WI38 (cell line): ENCODE data around the gene PITPNB.

Source experiments
- H3K4me3 ChIP-seq: 2 replicates; pipeline ENCODE4 v1.5.1; 2011; ENCODE audit warnings: low read depth, mild to moderate bottlenecking, control low read depth, low read length
- TF ChIP-seq, protein P1 (sequence below): IDR thresholded peaks from 2 replicates; pipeline ENCODE4 v1.5.1; 2012; ENCODE audit warnings: low read depth, mild to moderate bottlenecking, control low read depth, low read length

PITPNB gene

DNA sequence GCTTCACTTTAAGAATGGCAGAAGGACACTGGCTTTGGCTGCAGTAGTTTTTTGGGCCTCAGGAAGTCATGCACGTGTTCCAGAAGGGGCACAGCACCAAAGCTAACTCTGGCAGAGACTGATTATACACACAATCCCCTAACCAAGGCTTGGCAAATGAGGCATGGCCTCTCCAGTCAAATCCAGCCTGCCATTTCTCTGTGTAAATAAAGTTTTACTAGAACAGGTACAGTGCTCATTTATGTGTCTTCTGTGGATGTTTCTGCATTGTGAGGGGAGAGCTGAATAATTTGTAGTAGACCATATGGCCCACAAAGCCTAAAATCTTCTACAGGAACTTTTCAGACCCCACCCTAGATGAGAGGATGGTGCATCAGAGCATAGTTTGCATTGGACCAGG lies 71.1 kb downstream of the PITPNB start:
- no peak overlapping the region for H3K4me3 ChIP-seq

DNA sequence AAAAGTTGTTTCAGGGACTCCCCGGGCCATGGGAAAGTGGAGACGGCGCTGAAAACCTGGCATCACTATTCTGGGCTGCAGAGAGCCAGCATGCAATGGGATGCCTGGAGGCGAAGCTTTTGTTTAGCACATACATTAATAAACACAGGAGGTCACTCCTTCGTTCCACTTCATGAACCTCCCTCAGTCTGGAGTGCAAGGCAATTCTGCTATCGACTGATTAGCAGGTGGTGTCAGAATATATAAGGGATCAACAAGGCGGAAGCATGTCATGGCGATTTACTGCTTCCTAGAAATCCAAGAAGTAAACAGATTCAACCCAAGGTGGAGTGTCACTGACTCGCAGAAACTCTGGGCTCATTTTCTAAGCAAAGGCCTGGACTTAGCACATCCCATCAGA lies 72.1 kb downstream of the PITPNB start:
- TF ChIP-seq, protein P1, sequence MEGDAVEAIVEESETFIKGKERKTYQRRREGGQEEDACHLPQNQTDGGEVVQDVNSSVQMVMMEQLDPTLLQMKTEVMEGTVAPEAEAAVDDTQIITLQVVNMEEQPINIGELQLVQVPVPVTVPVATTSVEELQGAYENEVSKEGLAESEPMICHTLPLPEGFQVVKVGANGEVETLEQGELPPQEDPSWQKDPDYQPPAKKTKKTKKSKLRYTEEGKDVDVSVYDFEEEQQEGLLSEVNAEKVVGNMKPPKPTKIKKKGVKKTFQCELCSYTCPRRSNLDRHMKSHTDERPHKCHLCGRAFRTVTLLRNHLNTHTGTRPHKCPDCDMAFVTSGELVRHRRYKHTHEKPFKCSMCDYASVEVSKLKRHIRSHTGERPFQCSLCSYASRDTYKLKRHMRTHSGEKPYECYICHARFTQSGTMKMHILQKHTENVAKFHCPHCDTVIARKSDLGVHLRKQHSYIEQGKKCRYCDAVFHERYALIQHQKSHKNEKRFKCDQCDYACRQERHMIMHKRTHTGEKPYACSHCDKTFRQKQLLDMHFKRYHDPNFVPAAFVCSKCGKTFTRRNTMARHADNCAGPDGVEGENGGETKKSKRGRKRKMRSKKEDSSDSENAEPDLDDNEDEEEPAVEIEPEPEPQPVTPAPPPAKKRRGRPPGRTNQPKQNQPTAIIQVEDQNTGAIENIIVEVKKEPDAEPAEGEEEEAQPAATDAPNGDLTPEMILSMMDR = no peak
- no peak overlapping the region for H3K4me3 ChIP-seq

More for the DNA sequence above, 71.1 kb downstream of the PITPNB start:
- TF ChIP-seq, protein P1 = no peak

DNA sequence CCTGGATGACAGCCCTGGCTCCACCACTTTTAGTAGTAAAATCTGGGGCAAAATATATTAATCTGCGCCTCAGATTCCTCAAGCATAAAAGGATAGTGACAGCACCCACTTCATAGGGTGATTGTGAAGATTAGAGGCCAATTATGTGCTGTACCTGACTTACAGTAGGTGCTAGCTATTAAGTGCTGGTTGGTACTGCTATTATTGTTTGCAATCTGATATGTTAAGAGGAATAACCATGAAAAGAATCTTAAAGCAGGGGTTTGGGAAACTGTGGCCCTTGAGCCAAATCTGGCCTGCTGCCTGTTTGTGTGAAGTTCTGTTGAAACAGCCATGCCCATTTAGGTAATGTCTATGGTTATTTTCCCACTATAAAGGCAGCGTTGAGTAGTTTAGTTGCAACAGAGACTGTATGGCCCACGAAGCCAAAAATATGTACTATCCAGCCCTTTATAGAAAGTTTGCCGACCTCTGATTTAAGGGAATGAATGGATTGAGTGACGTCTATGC lies 72.8 kb downstream of the PITPNB start:
- no peak overlapping the region for H3K4me3 ChIP-seq
- TF ChIP-seq, protein P1 = no peak

DNA sequence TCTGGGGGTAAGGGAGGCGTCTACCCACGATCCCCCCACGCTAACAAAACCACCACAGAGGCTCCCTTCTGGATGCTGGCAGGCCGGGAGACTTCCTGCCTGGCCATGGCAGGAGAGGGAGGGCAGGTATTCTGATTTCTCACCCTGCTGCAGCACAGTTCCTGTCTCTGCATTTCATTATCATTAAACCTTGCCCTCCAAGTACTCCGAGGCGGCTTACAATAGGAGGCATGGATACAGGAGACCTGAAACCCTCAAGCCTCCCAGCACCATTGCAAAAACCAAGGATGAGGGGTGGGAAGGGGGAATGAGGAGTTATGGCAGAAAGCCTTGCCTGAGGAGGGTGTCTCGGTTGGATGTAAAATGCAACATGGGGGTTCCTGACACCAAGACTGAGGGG lies 73.4 kb downstream of the PITPNB start:
- TF ChIP-seq, protein P1 = no peak
- H3K4me3 ChIP-seq = no peak overlapping the region

DNA sequence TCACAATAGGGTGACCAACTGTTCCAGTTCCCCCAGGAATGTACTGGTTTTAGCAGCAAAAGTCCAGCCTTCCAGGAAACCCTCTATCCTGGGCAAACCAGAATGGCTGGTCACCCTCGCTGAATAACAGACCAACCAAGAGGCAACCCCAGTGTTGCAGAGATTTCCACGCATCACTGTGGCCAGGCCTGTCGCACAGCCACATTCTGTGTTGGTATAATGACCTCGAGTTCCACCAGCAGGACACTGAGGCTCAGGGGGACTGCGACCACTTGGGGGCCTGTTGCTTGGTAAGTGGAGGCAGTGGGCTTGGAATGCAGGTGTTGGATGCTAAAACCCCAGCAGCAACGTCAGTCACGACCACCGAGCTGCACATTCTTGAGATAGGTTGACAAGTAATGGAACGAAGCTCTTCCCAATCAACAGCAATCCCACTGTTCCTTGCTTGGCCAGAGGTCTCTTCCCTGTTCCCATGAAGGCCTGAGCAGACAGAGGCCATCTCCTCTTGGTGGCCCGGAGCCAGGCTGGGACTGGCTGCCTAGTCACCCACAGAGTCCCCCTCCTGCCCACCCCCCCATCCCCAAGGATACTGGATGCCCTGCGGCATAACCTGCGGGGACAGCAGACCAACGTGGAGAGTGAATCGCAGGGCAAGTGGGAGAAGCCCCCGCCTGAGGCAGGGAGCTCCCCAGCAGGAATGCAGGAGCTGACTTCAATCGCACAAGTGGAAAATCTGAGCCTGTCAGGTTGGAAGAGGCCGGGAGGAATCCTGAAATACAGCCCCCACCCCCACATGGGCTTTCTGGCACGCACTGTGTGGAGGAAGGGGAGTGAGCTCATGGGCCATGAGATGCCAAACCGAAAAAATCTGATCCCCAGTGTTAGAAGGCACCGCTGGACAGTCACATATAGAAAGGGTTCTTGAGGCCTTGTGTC lies 74.1 kb downstream of the PITPNB start:
- TF ChIP-seq, protein P1 = no peak
- no peak overlapping the region for H3K4me3 ChIP-seq

DNA sequence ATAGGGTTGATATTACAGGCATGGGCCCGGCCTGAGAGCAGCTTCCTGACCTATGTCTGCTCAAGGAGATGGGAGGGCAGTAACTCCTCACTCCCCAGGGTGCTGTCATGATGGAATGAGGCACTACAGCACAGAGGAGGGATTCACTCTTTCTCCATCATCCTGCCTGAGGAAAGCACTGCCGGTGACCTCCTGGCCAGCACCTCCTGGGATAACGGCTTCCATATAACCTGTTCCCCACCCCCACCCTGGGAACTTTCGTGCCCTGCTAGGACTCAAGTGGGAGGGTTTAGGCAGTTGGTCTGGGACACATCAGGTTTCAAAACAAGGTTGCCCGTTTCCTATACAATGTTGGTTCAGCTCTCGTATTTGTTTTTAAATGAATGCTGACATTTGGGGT lies 74.8 kb downstream of the PITPNB start:
- H3K4me3 ChIP-seq = no peak overlapping the region
- TF ChIP-seq, protein P1 = no peak

DNA sequence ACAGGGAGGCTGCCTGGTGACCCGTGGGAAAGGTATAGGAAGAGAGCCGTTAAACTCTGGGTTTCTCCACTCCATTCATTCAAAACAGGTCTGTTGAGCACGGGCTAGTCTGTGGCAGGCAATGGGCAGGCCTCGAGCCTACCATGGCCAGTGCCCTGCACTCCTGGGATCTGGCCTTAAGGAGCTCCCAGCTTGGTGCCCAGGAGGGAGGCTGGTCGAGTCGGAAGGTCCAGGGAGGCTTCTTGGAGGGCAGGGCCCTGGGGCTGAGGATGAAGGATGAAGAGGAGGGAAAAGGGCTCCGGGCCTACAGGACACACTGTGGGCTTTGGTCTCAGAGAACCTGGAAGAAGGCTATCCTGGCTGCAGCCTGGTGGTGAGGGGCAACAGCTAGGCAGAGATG lies 75.6 kb downstream of the PITPNB start:
- no peak overlapping the region for H3K4me3 ChIP-seq
- TF ChIP-seq, protein P1 = no peak
